Urinary bladder (tissue), 4 donors: ENCODE results near the gene CXCL11. TPM values are rescaled to one million over a fixed set of nuclear protein-coding genes. Genes with fewer than 3 reads are reported as not detected.
A peak's percentile ranks its signal among the peaks of the same experiment; 100 is the strongest.

Experiments used
- DNase-seq: peaks from one replicate; pipeline ENCODE4 v3.0.0-alpha.2; 2015; ENCODE audit errors: extremely low spot score
- H3K27ac ChIP-seq: one replicate; pipeline ENCODE4 v1.5.1; 2013; ENCODE audit warnings: low read depth, mild to moderate bottlenecking, moderate library complexity
- H3K36me3 ChIP-seq: one replicate; pipeline ENCODE4 v1.6.1; 2013; ENCODE audit warnings: mild to moderate bottlenecking, moderate library complexity; ENCODE audit not compliant: insufficient read depth
- H3K4me1 ChIP-seq: one replicate; pipeline ENCODE4 v1.6.1; 2013; ENCODE audit warnings: mild to moderate bottlenecking, moderate library complexity; ENCODE audit not compliant: insufficient read depth
- H3K4me3 ChIP-seq: one replicate; pipeline ENCODE4 v1.5.1; 2013; ENCODE audit warnings: low read depth, low read length
- WGBS: extraction: QIAGEN DNeasy Blood & Tissue Kit; methylation state at CpG from one replicate; pipeline ENCODE4 v1.1.7; 2013; 5-methylcytosine and 5-hydroxymethylcytosine counted together
- polyA plus RNA-seq: library from polyadenylated mRNA; stranded (reverse); fragments of 200-250 nt; gene quantifications from one replicate; pipeline ENCODE4 v1.2.3, GENCODE V29; 2013
- total RNA-seq: library from RNA; depleted of rRNA; stranded (reverse); fragments of >200 nt; gene quantifications from one replicate; pipeline ENCODE4 v1.2.3, GENCODE V29; 2014
- donor health status: healthy with polysubstance abuse.
- donor health status: healthy.

CXCL11 gene
- total and polyA plus RNA-seq, 2 donors, result 0.06 to 0.85 TPM

DNA sequence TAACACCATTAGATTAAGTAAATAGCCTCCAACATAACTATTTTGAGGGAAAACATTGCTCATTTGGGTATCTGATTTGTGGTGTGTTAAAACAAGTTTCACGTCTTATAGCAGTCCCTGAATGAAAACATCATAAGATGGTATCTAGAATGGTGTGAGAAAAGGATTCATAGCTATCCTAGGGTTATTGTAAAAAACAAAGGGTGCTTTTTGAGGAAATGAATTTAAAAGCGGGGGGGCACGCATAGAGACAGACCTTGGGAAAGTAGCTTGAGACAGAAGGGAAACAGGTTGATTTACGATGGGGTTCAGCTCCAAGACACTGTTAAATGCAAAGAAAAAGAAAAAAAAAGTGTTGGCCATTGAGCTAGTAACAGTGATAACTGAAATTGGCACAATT, 11.8 kb downstream of the CXCL11 start:
- Histone ChIP-seq H3K27ac (no peak overlapping the region), H3K36me3 (no peaks in the 10 kb centered on the region), H3K4me3 (no peak overlapping the region), H3K4me1 (no peaks in the 10 kb centered on the region)
- 79% methylated on average over 4 of the region's 4 CpGs for WGBS
- DNase-seq, result no peak

DNA sequence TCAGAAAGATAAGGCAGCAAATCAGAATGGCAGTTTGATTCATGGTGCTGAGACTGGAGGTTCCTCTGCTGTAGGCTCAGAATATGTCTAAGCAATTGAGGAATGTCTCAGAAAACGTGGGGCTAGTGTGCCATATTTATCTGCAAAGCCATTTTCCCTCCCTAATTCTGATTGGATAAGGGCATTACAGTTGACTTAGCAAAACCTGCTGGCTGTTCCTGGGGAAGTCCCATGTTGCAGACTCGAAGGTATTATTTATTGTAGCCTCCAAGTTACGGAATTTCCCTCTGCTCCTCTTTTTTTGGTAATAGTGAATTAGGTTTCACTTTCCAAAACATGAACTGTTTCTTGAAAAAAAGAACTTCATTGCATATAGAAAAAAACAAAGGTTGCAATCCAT, 12.5 kb downstream of the CXCL11 start, which contains the start of gene CXCL10:
TSS of gene CXCL10 (minus strand) at position 109 of the 400 bp plus-strand sequence. CDS start at position 43, 66 bp downstream.
- Histone ChIP-seq H3K27ac (no peak within 1 kb of the TSS), H3K4me3 (no peak within 1 kb of the TSS), H3K4me1 (no peaks in the 10 kb centered on the region), H3K36me3 (no peaks in the 10 kb centered on the region)
- WGBS, result 23% methylated on average over 3 of the region's 3 CpGs
- DNase-seq, result no peak

DNA sequence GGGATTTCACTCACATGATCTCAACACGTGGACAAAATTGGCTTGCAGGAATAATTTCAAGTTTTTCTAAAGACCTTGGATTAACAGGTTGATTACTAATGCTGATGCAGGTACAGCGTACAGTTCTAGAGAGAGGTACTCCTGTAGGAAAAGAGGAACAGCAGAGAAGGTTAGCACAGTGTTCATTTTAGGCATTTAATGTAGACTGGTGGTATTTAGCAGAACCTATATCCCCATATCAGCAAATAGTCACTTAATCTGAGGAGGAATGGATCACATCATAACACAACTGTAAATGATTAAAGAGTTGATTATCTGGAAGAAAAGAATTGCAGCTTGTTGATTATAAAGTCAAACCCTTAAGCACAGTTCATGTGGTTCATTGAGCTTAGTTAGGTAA, 13.2 kb downstream of the CXCL11 start:
- Histone ChIP-seq H3K36me3 (no peaks in the 10 kb centered on the region), H3K27ac (no peak overlapping the region), H3K4me3 (no peak overlapping the region), H3K4me1 (no peaks in the 10 kb centered on the region)
- WGBS, result 78% methylated on average over 2 of the region's 2 CpGs
- no peak for DNase-seq

DNA sequence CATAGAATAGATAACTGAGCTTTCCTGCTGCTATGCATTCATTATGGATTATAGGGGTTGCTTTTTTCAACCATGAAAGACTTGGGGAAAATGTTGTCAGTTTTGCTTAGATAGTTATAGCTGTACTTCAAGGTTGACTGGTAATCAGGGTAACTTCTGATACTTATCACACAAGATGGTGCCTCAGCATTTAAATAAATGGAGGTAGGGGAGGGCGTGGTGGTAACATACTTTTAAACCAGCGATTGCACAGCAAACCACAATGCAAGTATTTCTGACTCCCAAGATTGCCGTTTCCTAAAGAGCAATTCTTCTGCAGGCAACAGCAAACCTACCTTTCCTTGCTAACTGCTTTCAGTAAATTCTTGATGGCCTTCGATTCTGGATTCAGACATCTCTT, 13.8 kb downstream of the CXCL11 start:
- Histone ChIP-seq H3K27ac (no peak overlapping the region), H3K4me1 (no peaks in the 10 kb centered on the region), H3K4me3 (no peak overlapping the region), H3K36me3 (no peaks in the 10 kb centered on the region)
- no peak for DNase-seq
- WGBS, result 80% methylated on average over 4 of the region's 4 CpGs

DNA sequence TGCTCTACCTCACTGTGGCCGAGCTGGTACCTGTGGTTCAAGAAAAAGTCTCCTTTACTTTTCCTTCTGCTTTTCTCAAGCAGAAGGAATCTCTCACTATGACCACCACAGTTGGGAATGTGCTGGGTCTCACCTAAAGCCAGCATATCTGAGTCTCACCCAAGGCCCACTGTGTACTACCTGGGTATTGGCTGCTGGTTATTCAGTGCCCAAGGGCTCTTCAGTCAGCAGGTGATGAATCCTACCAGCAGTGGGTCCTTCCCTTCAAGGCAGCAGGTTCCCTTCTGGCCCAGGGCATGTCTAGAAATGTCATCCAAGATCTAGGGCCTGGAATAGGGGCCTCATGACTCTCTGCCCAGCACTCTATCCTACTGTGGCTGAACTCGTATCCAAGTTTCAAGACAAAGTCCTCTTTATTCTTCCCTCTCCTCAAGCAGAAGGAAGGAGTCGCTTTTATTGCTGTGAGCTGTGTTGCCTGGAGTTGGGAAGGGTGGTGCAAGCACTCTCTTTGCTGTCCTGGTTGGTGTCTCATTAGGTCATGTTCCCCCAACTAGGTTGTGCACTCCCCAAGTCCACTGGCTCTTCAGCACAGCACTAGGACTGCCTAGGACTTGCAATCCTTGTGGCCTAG, 18.7 kb downstream of the CXCL11 start:
- Histone ChIP-seq H3K4me3 (no peak overlapping the region), H3K36me3 (no peaks in the 10 kb centered on the region), H3K4me1 (peaks cover 3% of the 10 kb centered on the region), H3K27ac (no peak overlapping the region)
- no peak for DNase-seq
- WGBS, result 90% methylated on average over 3 of the region's 3 CpGs

DNA sequence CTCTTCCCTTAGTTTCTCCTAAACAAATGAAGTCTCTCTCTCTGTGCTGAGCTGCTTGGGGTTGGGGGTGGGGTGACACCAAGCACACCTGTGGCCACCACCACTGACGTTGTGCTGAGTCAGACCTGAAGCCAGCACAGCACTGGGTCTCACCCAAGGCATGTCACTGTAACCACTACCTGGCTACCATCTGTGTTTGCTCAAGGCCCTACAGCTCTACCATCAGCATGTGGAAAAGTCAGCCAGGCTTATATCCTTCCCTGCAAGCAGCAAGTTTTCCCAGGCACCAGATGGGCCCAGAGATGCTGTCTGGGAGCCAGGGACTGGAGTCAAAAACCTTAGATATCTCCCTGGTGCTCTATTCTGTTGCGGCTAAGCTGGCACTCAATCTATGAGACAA, 19.5 kb downstream of the CXCL11 start:
- WGBS, result 89% methylated on average over 2 of the region's 2 CpGs
- H3K4me3 ChIP-seq, result no peak overlapping the region
- H3K27ac ChIP-seq, result no peak overlapping the region
- H3K36me3 ChIP-seq, result no peaks in the 10 kb centered on the region
- DNase-seq, result no peak
- peaks cover 3% of the 10 kb centered on the region for H3K4me1 ChIP-seq

DNA sequence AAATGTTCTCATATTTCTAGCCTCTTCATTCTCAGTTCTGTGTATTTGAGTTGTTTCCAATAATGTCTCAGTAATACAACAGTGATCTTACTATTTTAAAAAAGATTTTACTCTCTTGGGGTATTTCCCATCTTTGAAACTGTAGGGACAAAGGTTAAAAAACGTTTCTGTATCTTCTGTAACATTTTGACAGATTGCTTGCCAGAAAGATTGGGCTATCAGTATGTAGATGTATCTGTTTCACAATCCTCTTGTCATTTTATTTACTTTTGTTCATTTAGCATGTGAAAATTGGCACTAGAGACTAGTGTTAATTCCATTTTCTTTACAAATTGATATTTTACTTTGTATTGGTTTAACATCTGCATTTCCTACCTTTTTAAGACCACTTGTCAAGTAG, 22.3 kb downstream of the CXCL11 start:
- H3K27ac ChIP-seq, result no peak overlapping the region
- H3K4me3 ChIP-seq, result no peak overlapping the region
- WGBS, result 28% methylated on average over 1 of the region's 1 CpG
- H3K4me1 ChIP-seq, result peaks cover 3% of the 10 kb centered on the region
- H3K36me3 ChIP-seq, result no peaks in the 10 kb centered on the region
- no peak for DNase-seq

DNA sequence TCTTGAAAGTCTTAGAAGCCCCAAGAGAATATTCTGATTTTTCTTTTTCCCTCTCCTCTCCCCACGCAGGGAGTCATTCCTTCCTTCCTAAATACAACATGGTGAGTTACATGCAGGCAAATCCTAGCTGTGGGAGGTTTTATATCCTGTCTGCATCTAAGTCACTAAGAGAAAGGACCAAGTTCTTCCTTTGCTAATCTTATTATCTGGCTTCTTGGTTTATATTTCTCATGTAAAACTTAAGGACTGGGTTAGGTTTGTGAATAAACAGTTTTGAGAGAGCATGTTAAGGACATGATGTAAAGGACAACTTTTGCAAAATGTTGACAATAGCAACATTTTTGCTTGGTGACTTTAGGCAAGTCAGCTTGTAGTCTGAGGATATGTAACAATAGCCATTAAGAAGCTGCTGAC, 23.5 kb downstream of the CXCL11 start:
- 13% methylated on average over 1 of the region's 1 CpG for WGBS
- DNase-seq, result no peak
- Histone ChIP-seq H3K36me3 (no peaks in the 10 kb centered on the region), H3K4me1 (peaks cover 3% of the 10 kb centered on the region), H3K27ac (no peak overlapping the region), H3K4me3 (no peak overlapping the region)

DNA sequence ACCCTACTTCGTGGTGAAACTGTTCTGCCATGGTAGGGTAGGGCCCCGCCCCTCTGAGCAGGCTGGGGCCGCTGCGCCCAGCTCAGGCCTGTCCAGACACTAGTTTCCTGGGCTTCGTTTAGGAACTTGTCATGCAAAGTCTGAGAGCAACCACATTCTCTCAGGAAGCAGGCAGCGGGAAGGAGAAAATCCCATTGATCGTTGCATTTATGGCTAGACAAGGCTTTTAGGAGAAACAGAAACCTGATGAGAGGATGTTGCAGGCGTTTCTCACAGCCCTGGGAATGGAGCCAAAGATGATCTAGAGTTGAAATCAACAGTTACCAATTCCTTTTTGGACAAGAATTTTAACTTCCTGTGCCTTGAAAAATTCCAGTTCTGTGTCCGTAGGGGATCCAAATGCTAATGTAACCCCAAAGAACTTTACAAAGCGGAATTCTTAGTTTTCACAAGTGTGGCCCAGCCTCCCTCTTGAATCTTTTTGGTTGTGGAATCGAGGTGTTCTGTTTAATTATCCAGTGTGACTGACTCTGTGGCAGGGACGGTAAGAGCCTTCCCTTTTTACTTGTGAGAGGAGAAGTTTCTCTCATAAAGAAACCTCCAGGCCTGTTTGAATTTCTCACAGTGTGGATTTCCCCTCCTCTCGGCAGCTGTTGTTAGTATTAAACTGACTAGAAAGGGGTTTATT, 24.0 kb downstream of the CXCL11 start:
- peak; percentile 41 for DNase-seq
- H3K27ac ChIP-seq, result peak overlapping the region; percentile 64
- peaks cover 3% of the 10 kb centered on the region for H3K4me1 ChIP-seq
- peak overlapping the region; percentile 17 for H3K4me3 ChIP-seq
- WGBS, result 18% methylated on average over 13 of the region's 13 CpGs
- H3K36me3 ChIP-seq, result no peaks in the 10 kb centered on the region

DNA sequence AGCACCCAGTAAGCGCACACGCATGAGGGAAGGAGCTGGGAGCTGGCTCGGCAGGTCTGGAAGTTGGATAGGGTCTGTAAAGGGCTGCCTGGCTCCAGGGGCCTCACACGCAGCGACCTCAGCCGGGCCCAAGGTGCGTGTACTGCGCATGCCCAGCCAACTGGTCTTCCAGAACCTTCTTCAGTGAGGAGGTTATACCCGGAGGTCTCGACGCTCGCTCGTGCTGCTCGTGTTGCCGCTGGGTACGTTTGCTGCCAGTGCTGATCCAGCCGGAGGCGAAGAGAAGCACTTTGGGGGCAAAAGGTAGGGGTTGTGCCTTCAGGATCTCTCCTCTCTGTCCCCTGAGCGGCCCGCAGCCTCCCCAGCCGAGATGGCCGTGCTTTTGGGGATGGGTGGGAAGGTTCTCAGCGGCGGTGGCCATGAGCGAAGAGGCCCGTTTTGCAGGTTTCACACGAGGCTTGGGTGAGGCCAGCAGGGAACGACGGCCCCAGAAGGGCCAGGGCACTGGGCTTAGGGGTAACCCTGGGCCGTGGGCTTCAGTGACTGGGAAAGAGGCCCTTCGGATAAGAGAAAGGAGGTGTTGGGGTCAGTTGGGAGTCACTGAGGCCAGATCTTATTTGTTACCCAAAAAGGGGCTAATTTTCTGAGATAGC, 24.7 kb downstream of the CXCL11 start:
- H3K4me1 ChIP-seq, result peaks cover 3% of the 10 kb centered on the region
- H3K4me3 ChIP-seq, result no peak overlapping the region
- 95% methylated on average over 31 of the region's 31 CpGs for WGBS
- H3K36me3 ChIP-seq, result no peaks in the 10 kb centered on the region
- no peak overlapping the region for H3K27ac ChIP-seq
- no peak for DNase-seq

DNA sequence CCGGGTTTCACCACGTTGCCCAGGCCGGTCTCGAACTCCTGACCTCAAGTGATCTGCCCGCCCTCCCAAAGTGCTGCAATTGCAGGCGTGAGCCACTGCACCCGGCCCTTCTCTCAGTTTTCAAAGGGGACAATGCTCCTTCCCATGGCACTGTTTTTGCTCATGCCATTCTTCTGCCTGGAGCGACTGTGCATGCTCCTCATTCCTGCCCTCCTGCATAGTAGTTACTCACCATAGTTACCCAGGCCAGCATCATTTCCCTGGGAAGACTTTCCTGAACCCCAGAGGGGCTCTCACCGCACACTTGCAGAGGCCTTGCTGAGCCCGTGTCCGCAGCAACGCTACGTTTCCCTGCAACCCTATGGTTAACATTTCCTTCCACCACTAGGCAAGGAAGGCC, 25.3 kb downstream of the CXCL11 start:
- H3K4me1 ChIP-seq, result peaks cover 3% of the 10 kb centered on the region
- H3K27ac ChIP-seq, result no peak overlapping the region
- no peak for DNase-seq
- H3K4me3 ChIP-seq, result no peak overlapping the region
- 96% methylated on average over 13 of the region's 13 CpGs for WGBS
- H3K36me3 ChIP-seq, result no peaks in the 10 kb centered on the region

DNA sequence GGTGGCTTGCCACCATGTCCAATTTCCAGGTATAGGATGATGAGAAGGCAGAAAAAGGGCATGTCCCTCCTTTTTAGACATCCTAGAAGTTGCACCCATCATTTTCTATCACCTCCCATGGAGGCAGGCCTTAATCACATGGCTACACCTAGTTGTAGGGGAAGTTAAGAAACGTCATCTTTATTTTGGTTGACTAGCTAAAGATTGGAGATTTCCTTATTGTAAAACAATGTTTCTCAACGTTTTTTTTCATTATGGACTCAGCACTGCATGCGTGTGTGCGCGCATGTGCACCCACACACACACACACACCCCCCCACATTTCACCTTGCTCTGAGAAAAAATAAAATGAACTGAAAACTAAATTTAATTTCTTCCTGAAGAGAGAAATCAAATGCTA, 26.6 kb downstream of the CXCL11 start:
- Histone ChIP-seq H3K36me3 (no peaks in the 10 kb centered on the region), H3K4me1 (peaks cover 3% of the 10 kb centered on the region), H3K4me3 (no peak overlapping the region), H3K27ac (no peak overlapping the region)
- WGBS, result 75% methylated on average over 5 of the region's 5 CpGs
- DNase-seq, result no peak

DNA sequence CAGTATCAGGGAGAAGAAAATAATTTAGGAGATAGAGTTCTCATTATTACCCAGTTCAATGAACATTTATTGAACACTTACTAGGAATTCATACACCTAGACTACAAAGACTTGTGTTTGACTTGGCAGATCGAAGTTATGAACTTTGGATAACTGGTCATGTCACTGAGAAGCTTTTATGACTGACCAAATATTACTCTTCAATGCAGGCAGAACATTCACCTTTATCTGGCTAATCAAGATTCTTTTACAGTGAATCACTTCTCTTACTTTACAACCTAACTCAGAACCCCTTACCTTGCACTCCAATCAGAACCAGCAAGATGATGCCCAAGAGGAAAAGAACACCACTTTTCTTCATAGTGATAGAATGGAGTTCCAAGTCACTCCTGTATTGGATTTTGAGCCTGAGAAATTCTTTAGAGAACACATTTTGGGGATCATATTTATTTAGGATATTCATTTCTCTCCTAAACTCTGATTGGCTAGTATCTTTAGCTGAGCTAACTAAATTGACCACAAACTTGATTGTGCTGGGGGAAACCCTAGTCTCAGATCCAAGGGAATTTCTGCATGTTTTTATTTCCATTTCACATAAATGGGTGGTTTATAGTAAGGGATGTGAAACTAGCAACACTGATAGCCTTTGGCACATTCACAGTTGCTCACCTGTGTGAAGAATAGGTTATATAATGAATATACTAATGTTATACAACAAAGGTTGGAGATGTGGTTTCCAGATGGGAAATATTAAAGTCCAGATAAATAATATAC, 28.6 kb downstream of the CXCL11 start, which contains the start of gene CXCL9:
TSS of gene CXCL9 (minus strand) at position 421 of the 774 bp plus-strand sequence. CDS start at position 361, 60 bp downstream.
- no peaks in the 10 kb centered on the region for H3K4me1 ChIP-seq
- no peak within 1 kb of the TSS for H3K27ac ChIP-seq
- DNase-seq, result no peak
- no peak within 1 kb of the TSS for H3K4me3 ChIP-seq
- H3K36me3 ChIP-seq, result no peaks in the 10 kb centered on the region
- 64% methylated on average over 1 of the region's 1 CpG for WGBS
